GM21786 (cell line): ENCODE measurements around the gene GRB10.
"Not testable (repeated sequence)": the region's sequence is repeated elsewhere in the genome, so short reads cannot be mapped to it uniquely, and the experiment has no call there.

Experiments used
- ATAC-seq: cut with Tn5 transposase; IDR thresholded peaks from one replicate; pipeline ENCODE4 v1.9.1; 2021; ENCODE audit not compliant: unreplicated experiment

The GRB10 gene

DNA sequence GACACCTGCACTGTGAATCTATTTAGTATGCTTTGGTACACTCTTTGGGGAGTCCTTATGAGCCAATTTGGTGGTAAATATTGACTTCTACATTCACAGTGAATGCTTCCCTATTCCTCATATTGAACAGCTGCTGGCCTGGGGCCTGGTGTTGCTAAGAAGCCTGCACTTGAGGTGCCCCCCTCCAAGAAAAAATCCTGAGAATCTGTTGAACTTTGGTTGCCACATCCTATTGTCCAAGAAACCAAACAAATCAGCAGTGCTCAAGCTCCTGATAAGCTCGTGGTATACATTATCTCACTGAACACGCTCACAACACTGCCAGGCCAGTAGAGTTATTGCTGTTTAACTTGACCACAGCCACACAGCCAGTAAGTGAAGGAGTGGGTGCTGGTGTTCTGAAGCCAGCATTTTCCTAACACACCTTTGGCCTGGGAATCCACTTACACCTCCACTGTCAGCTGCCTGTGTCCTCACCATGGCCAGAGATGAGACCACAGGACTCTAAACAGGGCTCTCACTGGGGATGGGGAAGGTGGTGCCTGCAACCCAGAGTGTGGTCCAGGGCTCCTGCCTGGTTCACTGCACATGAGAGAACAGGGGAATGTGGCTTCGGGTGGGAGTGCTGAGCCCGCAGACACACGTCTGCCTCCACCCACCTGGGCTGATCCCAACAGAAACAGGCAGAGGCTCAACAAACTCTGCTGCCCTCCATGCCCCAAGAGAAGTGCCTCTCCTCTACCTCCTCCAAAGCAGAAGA, 224.2 kb downstream of the GRB10 start:
- ATAC-seq: no peak

DNA sequence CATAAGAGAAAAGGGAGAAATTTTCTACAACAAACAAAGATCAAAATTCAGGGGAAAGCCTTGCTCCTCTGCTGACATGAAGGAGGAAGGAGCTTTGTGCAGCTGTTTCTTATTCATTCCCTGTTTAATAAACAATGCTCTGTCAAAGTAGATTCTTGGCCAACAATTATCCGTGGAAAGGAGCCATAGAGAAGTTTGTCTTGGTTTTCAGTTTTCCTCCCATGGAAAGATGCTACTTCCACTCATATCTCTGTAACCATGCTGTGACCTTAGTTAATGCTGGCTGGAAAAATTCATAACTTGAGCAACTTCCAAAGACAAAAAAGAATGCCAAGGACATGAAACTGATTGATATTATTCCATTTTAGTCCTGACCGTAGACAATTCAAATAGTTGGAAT, 225.6 kb downstream of the GRB10 start:
- ATAC-seq: no peak

DNA sequence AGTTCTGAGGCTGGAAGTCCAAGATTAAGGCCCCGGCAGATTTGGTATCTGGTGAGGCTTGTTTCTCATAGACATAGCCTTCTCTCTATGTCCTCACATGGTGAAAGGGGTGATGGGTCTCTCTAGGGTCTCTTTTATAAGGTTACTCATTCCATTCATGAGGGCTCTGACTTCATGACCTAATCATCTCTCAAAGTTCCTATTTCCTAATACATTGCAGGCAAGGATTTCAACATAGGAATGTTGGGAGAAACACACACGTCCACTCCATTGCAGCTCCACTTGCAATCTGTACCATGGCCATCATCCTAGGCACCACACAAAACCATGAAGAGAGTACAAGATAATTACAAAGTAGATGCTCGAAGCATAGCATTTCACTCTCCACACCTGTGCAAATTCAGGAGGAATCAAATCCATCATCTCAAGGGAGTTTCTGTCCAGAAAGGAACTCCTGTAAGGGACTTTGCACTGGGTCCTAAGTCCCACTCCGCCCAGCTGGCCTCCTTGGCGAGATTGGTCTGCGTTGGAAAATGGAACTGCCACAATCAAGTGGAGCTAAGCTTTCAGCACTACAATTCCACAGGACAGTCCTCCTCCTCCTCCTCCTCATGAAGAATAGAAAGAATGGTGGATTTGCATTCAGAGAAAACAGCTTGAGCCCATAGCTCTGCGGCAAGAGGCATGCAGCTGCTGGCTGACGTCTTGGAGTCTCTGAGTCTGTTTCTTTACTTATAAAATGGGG, 226.3 kb downstream of the GRB10 start:
- ATAC-seq: no peak

DNA sequence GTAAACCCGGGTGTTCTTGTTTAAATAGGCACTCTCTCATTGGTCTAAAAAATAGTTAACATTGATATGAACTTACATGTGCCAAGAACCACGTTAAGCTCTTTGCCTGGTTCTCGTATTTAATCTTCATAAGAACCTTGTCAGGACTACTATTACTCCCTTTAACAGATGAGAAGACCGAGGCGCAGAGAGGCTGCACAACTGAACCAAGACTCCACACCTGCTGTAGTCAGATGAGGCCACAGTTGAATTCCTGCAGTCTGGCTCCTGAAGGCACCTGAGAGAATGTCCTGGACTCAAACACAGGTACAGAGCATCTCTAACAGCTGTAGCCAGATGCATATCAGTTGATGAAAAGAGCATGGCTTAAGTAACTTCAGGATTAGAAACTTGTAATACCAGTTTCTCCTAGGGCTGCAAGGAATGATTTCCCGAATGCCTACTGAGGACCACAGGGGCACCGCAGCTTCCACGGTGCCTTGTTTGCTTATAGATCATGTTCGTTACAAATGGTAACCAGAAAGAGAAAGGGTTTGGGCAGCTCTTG, 227.0 kb downstream of the GRB10 start:
- no peak for ATAC-seq

DNA sequence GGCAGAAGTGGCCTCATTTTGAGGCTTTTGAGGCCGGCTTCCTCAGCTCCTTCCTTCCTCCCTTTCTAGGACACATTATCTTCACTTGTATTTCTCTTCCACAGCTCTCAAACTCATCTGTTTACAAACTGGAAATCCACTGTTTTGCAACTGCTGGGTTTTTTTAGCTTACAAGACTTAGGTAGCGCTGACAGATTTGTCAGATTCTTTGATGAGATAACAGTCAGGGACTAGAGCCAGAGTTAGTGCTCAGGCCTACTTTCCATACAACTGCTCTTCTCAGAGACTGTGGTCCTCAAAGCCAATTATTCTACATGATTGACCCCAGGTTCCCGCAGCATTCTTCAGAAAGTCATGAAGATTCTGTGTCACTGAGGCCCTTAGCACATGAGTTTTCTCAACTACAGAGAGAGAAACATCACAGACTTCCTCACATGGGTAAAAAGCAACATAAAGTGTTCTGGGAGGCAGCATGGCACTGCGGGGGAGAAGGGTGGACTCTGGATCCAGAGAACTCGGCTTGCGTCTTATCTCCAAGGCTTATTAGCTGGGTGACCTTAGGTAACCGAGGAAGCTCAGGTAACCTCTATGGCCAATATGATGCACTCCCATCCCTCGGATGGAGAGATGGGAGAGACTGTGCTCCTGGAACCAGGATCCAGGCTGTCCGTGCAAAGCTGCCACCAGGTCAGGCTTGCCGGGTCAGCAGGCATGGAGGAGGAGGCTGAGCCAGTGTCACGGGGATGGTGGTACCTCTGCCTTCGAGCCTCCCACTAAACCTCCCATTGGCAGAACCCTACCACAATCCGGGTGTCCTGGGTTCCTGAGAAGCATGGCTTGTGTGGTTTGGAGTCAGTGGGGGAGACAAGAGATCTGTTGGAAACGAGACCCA, 228.0 kb downstream of the GRB10 start:
- no peak for ATAC-seq

DNA sequence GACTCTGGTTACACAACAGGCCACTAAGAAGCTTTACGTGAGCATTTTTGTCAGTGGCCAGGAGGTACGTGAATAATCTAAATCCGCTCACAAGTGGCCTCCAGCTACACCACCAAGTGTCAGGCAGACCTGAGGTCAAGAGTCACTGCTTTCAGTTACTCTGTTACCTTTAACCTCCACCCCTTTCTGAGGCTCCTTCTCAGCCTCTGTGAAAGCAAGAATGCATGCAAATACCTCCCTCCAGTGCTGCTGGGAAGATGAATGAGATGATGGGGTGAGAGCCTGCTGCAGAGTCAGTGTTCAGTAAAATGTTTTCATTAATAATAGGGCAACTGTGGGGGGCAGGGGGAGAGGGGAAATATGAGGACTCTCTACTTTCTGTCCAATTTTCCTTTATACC, 228.7 kb downstream of the GRB10 start:
- ATAC-seq: no peak

DNA sequence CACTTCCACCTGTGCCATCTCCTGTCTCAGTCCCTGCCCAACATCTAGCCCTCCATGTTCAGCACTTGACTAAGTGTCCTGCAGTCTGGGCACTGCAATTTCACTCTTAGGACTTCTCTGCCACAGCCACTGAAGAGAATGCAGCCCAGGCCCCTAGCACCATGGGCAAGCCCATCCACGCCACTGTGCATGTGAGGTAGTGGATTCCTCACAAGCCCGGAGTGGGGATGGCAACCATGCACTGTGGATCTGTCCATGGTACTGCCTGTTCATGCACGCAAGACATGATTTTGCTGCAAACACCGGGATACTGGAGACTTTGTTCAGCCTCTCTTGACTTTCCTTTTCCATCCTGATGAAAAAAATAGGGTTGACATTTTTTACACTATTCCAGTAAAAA, 229.8 kb downstream of the GRB10 start:
- ATAC-seq: no peak

DNA sequence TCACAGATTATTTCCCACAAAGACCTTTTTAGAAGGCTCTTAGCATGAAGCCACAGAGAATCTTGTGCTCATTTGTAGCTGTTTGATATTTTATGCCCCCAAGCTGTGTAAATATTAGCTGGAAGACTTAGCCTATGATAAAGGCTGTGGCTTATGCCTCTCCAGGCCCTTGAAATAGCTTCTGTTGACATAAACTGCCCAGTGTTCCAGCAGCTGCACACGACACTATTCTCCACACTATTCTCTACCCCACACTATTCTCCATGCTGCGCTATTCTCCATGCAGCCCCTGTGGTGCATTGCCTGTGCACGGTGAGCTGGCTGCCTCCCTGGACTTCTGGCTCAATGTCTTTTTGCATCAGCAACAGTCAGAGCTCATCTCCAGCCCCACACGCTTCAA, 230.6 kb downstream of the GRB10 start:
- no peak for ATAC-seq

DNA sequence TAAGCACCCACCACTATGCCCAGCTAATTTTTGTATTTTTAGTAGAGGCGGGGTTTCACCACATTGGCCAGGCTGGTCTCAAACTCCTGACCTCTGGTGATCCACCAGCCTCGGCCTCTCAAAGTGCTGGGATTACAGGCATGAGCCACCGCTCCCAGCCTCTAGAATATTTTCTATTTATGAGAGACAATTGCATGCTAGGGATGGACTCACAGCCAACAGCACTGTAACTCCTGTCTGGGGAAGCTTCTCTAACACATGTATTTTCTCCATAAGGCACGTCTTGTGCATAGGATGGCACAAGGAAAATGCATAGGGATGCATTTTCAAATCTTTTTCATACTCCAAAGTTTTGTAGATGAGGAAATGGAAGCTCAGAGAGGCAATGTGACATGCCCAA, 237.1 kb downstream of the GRB10 start:
- ATAC-seq: not testable (repeated sequence)

DNA sequence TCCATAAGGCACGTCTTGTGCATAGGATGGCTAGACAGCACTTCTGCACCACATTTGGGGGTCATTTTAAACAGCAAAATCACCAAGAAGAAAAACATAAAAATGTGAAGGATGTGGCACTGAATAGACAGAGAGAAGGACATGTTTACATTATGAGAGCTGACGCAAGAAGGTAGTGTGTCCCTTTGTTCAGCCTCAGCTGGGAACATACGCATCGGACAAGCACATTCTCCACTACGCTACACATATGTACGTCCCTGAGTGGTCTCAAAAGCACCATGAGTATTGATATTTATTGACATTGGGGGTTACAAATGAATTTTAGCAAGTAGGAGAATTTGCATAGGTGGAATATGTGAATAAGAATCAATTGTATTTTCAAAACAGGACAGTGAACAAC, 237.7 kb downstream of the GRB10 start:
- no peak for ATAC-seq

DNA sequence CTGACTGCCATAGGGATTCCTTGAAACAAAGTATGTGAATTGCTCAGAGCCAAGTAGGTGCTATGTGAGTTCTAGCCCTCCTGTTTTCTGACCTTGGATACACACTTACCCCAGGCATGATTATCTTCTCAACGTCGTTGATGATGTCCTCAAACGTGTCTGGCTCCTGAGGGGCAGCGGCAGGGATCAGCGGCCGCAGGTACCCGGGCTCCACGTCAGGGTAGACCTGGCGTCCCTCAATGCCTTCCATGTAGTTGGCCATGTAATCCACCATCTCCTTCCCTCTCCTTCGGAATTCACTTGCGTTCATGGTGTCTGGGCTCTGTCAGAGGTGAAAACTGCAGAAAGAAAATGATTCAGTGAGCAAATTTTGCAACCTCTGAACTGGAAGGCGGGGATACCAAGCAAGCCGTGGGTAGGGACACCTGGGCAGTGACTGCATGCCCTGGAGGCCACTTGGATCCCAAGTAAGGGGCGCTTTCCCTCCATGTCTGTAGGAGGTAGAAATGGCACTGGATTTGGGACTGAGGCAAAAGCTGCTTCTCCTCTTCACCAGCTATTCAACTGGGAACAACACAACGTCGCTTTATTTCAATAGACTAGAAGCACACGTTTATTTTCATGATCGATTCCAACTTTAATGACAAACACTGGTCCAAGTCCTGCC, 238.8 kb downstream of the GRB10 start:
- ATAC-seq: no peak

DNA sequence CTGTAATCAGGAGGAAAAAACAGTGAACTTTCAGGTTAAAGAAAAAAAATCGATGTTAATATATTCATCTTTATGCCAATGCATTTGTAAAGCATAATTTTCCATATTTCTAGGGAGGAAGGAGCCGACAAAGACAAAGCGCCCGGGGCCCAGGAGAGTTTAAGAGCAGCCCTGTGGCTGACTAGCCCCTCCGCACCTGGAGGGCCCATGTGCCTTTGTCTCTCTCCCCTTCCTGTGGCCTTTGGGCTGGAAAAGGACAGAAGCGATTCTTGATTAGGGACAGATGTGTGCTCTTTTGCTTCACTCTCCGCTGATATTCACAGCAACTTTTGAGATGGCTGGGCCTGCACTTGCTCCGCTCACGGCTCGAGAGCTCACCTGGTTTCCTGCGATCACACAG, 240.6 kb downstream of the GRB10 start:
- no peak for ATAC-seq

DNA sequence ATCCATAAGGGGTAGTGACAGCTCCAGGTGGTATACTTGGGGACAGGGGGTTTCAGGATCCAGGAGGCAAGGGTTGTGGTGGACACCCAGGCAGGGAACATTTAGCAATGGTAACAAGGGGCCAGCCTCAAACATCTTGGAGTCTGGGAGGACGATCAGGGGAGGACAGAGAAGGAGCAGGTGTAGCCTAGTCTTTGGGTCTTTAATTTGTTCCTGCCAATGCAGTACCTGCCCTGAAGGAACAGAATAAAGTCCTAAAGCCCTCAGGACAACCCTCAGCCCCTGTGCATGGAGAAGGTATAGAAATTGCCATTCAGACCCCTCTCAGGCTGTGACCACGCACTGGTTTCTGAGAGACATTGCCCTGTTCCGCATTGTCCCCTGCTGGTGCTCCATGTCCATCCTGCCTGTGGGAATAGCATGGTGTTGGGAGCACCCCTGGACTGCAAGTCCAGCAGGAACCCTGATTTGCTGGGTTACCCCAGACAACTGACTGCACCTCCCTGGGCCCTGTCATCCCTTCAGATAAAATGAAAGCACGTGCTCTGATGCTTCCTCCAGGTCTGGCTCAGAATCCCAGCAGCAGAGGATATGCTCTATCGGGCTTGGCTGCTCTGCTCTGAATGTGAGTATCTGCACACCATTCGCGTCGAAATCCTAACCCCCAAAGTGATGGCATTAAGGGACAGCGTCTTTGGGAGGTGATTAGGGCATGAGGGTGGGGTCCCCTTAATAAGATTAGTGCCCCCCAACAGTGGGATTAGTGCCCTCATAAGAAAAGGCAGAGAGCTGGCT, 241.7 kb downstream of the GRB10 start:
- no peak for ATAC-seq
